ENCODE measurements around the gene GCK. TPM values are rescaled to one million over a fixed set of nuclear protein-coding genes. Genes with fewer than 3 reads are reported as not detected.
"Not testable (repeated sequence)": the region's sequence is repeated elsewhere in the genome, so short reads cannot be mapped to it uniquely, and the experiment has no call there.

The GCK gene
- total RNA-seq, 3 donors from 2014 or later (not counting 1 experiment from before 2014, with no cell fraction given), result not detected

DNA sequence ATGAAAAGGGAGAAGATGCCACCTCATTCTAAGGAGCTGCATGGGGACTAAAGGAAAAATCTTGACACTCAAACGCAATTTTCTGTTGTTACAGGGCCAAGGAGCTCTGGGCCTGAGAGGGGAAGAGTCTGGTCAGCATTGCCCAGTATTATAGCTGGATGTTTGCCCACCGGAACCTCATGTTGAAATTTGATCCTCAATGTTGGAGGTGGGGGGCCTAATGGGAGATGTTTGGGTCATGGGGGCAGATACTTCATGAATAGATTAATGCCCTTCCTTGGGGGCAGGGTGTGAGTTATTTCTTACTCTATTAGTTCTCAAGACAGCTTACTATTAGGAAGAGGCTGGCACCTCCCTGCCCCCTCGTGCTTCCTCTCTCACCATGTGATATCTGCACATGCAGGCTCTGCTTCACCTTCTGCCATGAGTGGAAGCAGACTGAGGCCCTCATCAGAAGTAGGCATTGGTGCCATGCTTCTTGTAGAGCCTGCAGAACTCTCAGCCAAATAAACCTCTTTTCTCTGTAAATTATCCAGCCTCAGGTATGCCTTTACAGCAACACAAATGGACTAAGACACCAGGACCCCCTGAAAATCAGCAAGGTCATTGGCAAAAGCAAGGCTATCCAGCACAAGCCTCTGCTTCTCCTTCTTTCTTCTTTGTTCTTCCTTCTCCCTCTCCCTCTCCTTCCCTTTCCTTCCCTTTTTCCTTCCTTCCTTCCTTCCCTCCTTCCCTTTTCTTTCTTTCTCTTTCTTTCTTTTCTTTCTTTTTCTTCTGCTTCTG lies 15.1 kb downstream of the GCK start:
- no peak overlapping the region for H3K27ac Mint-ChIP-seq

DNA sequence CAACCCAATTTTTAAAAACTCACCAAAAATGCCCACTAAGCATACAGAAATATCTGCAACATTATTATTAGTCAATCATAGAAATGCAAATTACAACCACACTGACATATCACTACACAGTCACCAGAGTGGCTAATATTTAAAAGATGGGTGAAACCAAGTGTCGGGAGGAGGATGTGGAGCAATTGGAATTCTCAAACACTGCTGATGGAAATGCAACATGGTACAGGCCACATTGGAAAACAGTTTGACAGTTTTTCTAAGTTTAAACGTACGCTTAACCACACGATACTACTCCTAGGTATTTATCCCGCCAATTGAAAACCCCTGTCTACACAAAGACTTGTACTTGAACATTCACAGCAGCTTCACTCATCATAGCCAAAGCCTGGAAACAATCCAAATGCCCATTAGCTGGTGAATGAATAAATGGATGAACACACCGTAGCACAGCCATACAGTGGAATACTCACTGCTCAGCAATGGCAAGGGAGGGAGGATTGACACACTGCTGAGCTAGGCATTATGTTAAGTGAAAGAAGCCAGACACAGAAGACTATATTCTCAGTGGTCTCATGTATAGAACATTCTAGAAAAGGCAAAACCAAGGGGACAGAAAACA lies 16.3 kb downstream of the GCK start:
- ATAC-seq, result no peak
- intact Hi-C loops (cut with micrococcal nuclease), result no loop called here
- peaks cover 17 to 37% of the 10 kb centered on the region in 2 donors for H3K27me3 Mint-ChIP-seq (ENCODE audit: low read depth in 2 of 2)
- H3K27me3 ChIP-seq (ENCODE audit: control insufficient read depth, insufficient read depth, low read length), result no peaks in the 10 kb centered on the region
- no peaks in the 10 kb centered on the region for H3K4me1 ChIP-seq (ENCODE audit: control insufficient read depth, insufficient read depth, low read length)
- no peak overlapping the region for H3K27ac Mint-ChIP-seq
- H3K4me3 ChIP-seq (ENCODE audit: low read length), result no peak overlapping the region
- H3K4me3 Mint-ChIP-seq, result no peak overlapping the region
- no peaks in the 10 kb centered on the region for H3K36me3 Mint-ChIP-seq
- H3K27ac ChIP-seq (ENCODE audit: low read length), result no peak overlapping the region
- WGBS (ENCODE audit: insufficient coverage), result 93% methylated on average over 6 of the region's 6 CpGs
- no peak for DNase-seq
- no peaks in the 10 kb centered on the region for H3K9me3 Mint-ChIP-seq
- TF ChIP-seq, protein P1, sequence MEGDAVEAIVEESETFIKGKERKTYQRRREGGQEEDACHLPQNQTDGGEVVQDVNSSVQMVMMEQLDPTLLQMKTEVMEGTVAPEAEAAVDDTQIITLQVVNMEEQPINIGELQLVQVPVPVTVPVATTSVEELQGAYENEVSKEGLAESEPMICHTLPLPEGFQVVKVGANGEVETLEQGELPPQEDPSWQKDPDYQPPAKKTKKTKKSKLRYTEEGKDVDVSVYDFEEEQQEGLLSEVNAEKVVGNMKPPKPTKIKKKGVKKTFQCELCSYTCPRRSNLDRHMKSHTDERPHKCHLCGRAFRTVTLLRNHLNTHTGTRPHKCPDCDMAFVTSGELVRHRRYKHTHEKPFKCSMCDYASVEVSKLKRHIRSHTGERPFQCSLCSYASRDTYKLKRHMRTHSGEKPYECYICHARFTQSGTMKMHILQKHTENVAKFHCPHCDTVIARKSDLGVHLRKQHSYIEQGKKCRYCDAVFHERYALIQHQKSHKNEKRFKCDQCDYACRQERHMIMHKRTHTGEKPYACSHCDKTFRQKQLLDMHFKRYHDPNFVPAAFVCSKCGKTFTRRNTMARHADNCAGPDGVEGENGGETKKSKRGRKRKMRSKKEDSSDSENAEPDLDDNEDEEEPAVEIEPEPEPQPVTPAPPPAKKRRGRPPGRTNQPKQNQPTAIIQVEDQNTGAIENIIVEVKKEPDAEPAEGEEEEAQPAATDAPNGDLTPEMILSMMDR (IDR thresholded peaks at IDR 0.05), result no peak
- no peaks in the 10 kb centered on the region for H3K9me3 ChIP-seq (ENCODE audit: control insufficient read depth, insufficient read depth, low read length)
- no peaks in the 10 kb centered on the region for H3K4me1 Mint-ChIP-seq
- H3K36me3 ChIP-seq (ENCODE audit: control insufficient read depth, insufficient read depth, low read length), result no peaks in the 10 kb centered on the region

More for the DNA sequence above, 15.1 kb downstream of the GCK start:
- Histone ChIP-seq H3K27me3 (ENCODE audit: control insufficient read depth, insufficient read depth, low read length) (no peaks in the 10 kb centered on the region), H3K36me3 (ENCODE audit: control insufficient read depth, insufficient read depth, low read length) (no peaks in the 10 kb centered on the region), H3K4me1 (ENCODE audit: control insufficient read depth, insufficient read depth, low read length) (no peaks in the 10 kb centered on the region), H3K9me3 (ENCODE audit: control insufficient read depth, insufficient read depth, low read length) (no peaks in the 10 kb centered on the region), H3K27ac (ENCODE audit: low read length) (no peak overlapping the region), H3K4me3 (ENCODE audit: low read length) (no peak overlapping the region)
- no peaks in the 10 kb centered on the region for H3K9me3 Mint-ChIP-seq
- peaks cover 17 to 49% of the 10 kb centered on the region in 2 donors for H3K27me3 Mint-ChIP-seq (ENCODE audit: low read depth in 2 of 2)
- TF ChIP-seq, protein P1 (IDR thresholded peaks at IDR 0.05), result no peak
- DNase-seq (no peak), ATAC-seq (no peak)
- no peaks in the 10 kb centered on the region for H3K4me1 Mint-ChIP-seq
- H3K4me3 Mint-ChIP-seq, result no peak overlapping the region
- intact Hi-C loops (cut with micrococcal nuclease), result no loop called here
- WGBS (ENCODE audit: insufficient coverage), result 57% methylated on average over 3 of the region's 3 CpGs
- no peaks in the 10 kb centered on the region for H3K36me3 Mint-ChIP-seq

DNA sequence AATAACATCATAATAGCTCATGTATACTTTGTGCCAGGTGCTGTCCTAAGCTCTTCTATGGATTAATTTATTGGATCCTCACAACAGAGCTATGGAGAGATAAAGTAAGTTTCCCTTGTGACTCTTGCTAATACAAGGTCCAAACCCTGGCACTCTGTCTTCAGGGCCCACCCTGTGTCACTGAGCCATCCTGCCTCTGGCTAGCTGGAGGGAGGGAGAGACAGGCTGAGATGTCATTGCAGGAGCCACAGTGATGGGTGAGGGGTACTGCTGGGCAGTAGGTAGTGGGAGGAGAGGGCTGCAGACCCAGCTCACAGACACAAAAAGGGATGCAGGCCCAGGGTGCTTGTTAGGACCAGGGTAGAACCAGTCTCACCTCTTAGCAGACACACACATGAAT lies 16.9 kb downstream of the GCK start:
- no peak overlapping the region for H3K27ac ChIP-seq (ENCODE audit: low read length)
- H3K36me3 ChIP-seq (ENCODE audit: control insufficient read depth, insufficient read depth, low read length), result no peaks in the 10 kb centered on the region
- H3K27ac Mint-ChIP-seq, result no peak overlapping the region
- no peak for DNase-seq
- H3K4me1 ChIP-seq (ENCODE audit: control insufficient read depth, insufficient read depth, low read length), result no peaks in the 10 kb centered on the region
- H3K27me3 ChIP-seq (ENCODE audit: control insufficient read depth, insufficient read depth, low read length), result no peaks in the 10 kb centered on the region
- no peaks in the 10 kb centered on the region for H3K9me3 Mint-ChIP-seq
- ATAC-seq, result no peak
- TF ChIP-seq, protein P1 (IDR thresholded peaks at IDR 0.05), result no peak
- no peaks in the 10 kb centered on the region for H3K36me3 Mint-ChIP-seq
- no peak overlapping the region for H3K4me3 ChIP-seq (ENCODE audit: low read length)
- H3K9me3 ChIP-seq (ENCODE audit: control insufficient read depth, insufficient read depth, low read length), result no peaks in the 10 kb centered on the region
- intact Hi-C loops (cut with micrococcal nuclease), result no loop called here
- peaks cover 14 to 33% of the 10 kb centered on the region in 2 donors for H3K27me3 Mint-ChIP-seq (ENCODE audit: low read depth in 2 of 2)
- H3K4me3 Mint-ChIP-seq, result no peak overlapping the region
- no peaks in the 10 kb centered on the region for H3K4me1 Mint-ChIP-seq

DNA sequence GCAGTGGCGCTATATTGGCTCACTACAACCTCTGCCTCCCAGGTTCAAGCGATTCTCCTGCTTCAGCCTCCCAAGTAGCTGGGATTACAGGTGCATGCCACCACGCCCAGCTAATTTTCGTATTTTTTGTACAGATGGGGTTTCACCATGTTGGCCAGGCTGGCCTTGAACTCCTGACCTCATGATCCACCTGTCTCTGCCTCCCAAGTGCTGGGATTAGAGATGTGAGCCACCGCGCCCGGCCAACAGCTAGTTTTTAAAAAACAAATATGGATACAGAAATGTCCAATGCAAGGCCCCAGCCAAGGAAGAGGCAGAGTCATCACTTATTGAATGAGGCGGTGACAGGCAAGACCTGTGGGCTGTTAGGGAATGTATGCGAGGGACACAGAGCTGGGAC lies 17.3 kb downstream of the GCK start:
- H3K9me3 ChIP-seq (ENCODE audit: control insufficient read depth, insufficient read depth, low read length); H3K9me3 Mint-ChIP-seq; H3K4me1 Mint-ChIP-seq; H3K4me1 ChIP-seq (ENCODE audit: control insufficient read depth, insufficient read depth, low read length); H3K27ac ChIP-seq (ENCODE audit: low read length); intact Hi-C loops (cut with micrococcal nuclease); H3K27ac Mint-ChIP-seq; H3K36me3 Mint-ChIP-seq; DNase-seq; H3K4me3 Mint-ChIP-seq; ATAC-seq; H3K27me3 ChIP-seq (ENCODE audit: control insufficient read depth, insufficient read depth, low read length); H3K36me3 ChIP-seq (ENCODE audit: control insufficient read depth, insufficient read depth, low read length); H3K4me3 ChIP-seq (ENCODE audit: low read length): not testable (repeated sequence)
- H3K27me3 Mint-ChIP-seq (ENCODE audit: low read depth in 2 of 2), result peaks cover 14 to 28% of the 10 kb centered on the region in 2 donors
- 86% methylated on average over 9 of the region's 9 CpGs for WGBS (ENCODE audit: insufficient coverage)
